ENCODE results near the gene KCNQ1. TPM values are rescaled to one million over a fixed set of nuclear protein-coding genes. Genes with fewer than 3 reads are reported as not detected.

The KCNQ1 gene
- total and polyA plus RNA-seq, 2 donors (not counting 3 experiments of a cell fraction or from before 2014, with no cell fraction given) = 0.07 to 0.09 TPM

- intact Hi-C loops (cut with micrococcal nuclease) = no loop called here
- H3K27me3 ChIP-seq (ENCODE audit: control insufficient read depth in 2 of 2, insufficient read depth in 2 of 2, low read length in 2 of 2) = no peaks in the 10 kb centered on the region
Observed at GRCh38 chr11:2716376-2717095, 271.7 kb downstream of the KCNQ1 start.

More at GRCh38 chr11:2716376-2717095, 271.7 kb downstream of the KCNQ1 start:
- Histone ChIP-seq H3K9ac (replicated peaks; ENCODE audit: extremely low read depth, insufficient read depth, low read length) (no peak overlapping the region), H3K4me3 (replicated peaks in 1 of 3; ENCODE audit: insufficient read depth in 1 of 3, low read depth in 1 of 3, low read length in 3 of 3) (no peak overlapping the region), H2AFZ (ENCODE audit: low read depth, low read length) (no peak overlapping the region), H3K36me3 (ENCODE audit: control insufficient read depth in 2 of 2, extremely low read depth in 1 of 2, insufficient read depth in 2 of 2, low read length in 2 of 2) (no peaks in the 10 kb centered on the region), H3K4me2 (ENCODE audit: insufficient read depth, low read length) (no peak overlapping the region), H3K9me3 (replicated peaks; ENCODE audit: control insufficient read depth, insufficient read depth, low read length) (no peaks in the 10 kb centered on the region), H3K27ac (ENCODE audit: insufficient read depth, low read depth, low read length) (no peak overlapping the region), H3K9me1 (replicated peaks; ENCODE audit: control insufficient read depth, extremely low read depth, insufficient read depth, low read length) (no peaks in the 10 kb centered on the region), H3K4me1 (ENCODE audit: control insufficient read depth, extremely low read depth, insufficient read depth, low read length) (no peaks in the 10 kb centered on the region), H4K20me1 (replicated peaks; ENCODE audit: control insufficient read depth, extremely low read depth, insufficient read depth, low read length) (no peaks in the 10 kb centered on the region), H3K79me2 (ENCODE audit: control insufficient read depth, insufficient read depth, low read length) (no peaks in the 10 kb centered on the region)
- TF ChIP-seq MAX (IDR thresholded peaks at IDR 0.05; ENCODE audit: insufficient read depth, insufficient read length) (no peak), POLR2A (IDR thresholded peaks at IDR 0.05; ENCODE audit: low read depth, low read length) (no peak), MYC (IDR thresholded peaks at IDR 0.05; ENCODE audit: low read depth, low read length) (no peak), CTCF (IDR thresholded peaks at IDR 0.05; ENCODE audit: extremely low read depth in 1 of 2, insufficient read depth in 1 of 2, low read depth in 1 of 2, low read length in 2 of 2) (no peak)
- ChIA-PET POLR2A (no interaction called here), CTCF (no interaction called here)
- DNase-seq (ENCODE audit: low read depth, low spot score) (no peak), FAIRE-seq (no peak)
- dilution Hi-C loops (cut with MboI; ENCODE audit: extremely low pct_ligation_motif_present, low sequenced_read_pairs) = no loop called here
- no TSS peak for BruUV-seq (replicated peaks)
